Lower lobe of right lung (tissue), 2 donors: Measurements from ENCODE around the gene MAL. TPM values are rescaled to one million over a fixed set of nuclear protein-coding genes. Genes with fewer than 3 reads are reported as not detected.
"Not testable (repeated sequence)": the region's sequence is repeated elsewhere in the genome, so short reads cannot be mapped to it uniquely, and the experiment has no call there.

Experiments
- ATAC-seq, 2 donors: fragments of 200-7000 bp; cut with Tn5 transposase; one replicate each; pipeline ENCODE4 v1.9.1; 2020 to 2022; ENCODE audit warnings: mild to moderate bottlenecking in 2 of 2, moderate library complexity in 2 of 2
- DNase-seq: peaks from one replicate; pipeline ENCODE4 v3.0.0-alpha.2; 2020
- H3K27ac ChIP-seq: fragments of 200-600 bp; one replicate; pipeline ENCODE4 v1.8.0; 2022
- H3K27me3 ChIP-seq: fragments of 200-600 bp; one replicate; pipeline ENCODE4 v1.8.0; 2022; ENCODE audit warnings: low read depth
- H3K36me3 ChIP-seq: fragments of 200-600 bp; one replicate; pipeline ENCODE4 v1.8.0; 2022; ENCODE audit warnings: mild to moderate bottlenecking
- H3K4me1 ChIP-seq: fragments of 200-600 bp; one replicate; pipeline ENCODE4 v1.8.0; 2022
- H3K4me3 ChIP-seq: fragments of 200-600 bp; one replicate; pipeline ENCODE4 v1.8.0; 2022; ENCODE audit warnings: mild to moderate bottlenecking
- H3K9me3 ChIP-seq: fragments of 200-600 bp; one replicate; pipeline ENCODE4 v1.8.0; 2022
- intact Hi-C: fragments of 100-400 bp; cut with DNase I; formaldehyde crosslinking; loops from one replicate; pipeline ENCODE4 v1.11.0; 2022
- total RNA-seq: library from RNA; stranded (reverse); fragmentation: NEBNext Ultra II Directional; extraction: Animal tissue kit (Norgen Biotek cat#: 25700); gene quantifications from one replicate; pipeline ENCODE4 v1.2.1, GENCODE V29; 2021
- TF ChIP-seq, protein P1 (sequence below): fragments of 200-600 bp; IDR thresholded peaks from one replicate; pipeline ENCODE4 v1.8.0; 2022; ENCODE audit warnings: antibody characterized with exemption, mild to moderate bottlenecking
- donor health status: DM: no; HTN: yes; CAD: no; lungs with severe emphysema.

Gene MAL
- total RNA-seq, 1 donor from 2014 or later, result 13.4 TPM

GRCh38 chr2:95091885-95092555 lies 66.5 kb downstream of the MAL start:
- Histone ChIP-seq H3K9me3 (no peaks in the 10 kb centered on the region), H3K4me1 (no peaks in the 10 kb centered on the region), H3K27me3 (no peaks in the 10 kb centered on the region), H3K36me3 (peaks cover 67% of the 10 kb centered on the region), H3K27ac (no peak overlapping the region), H3K4me3 (no peak overlapping the region)
- ATAC-seq (no peak), DNase-seq (no peak)
- TF ChIP-seq, protein P1, sequence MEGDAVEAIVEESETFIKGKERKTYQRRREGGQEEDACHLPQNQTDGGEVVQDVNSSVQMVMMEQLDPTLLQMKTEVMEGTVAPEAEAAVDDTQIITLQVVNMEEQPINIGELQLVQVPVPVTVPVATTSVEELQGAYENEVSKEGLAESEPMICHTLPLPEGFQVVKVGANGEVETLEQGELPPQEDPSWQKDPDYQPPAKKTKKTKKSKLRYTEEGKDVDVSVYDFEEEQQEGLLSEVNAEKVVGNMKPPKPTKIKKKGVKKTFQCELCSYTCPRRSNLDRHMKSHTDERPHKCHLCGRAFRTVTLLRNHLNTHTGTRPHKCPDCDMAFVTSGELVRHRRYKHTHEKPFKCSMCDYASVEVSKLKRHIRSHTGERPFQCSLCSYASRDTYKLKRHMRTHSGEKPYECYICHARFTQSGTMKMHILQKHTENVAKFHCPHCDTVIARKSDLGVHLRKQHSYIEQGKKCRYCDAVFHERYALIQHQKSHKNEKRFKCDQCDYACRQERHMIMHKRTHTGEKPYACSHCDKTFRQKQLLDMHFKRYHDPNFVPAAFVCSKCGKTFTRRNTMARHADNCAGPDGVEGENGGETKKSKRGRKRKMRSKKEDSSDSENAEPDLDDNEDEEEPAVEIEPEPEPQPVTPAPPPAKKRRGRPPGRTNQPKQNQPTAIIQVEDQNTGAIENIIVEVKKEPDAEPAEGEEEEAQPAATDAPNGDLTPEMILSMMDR, result no peak
- intact Hi-C loops, result no loop called here

GRCh38 chr2:95098273-95098672 lies 72.8 kb downstream of the MAL start:
- H3K27me3 ChIP-seq, H3K27ac ChIP-seq, ATAC-seq, intact Hi-C loops, H3K4me3 ChIP-seq, H3K9me3 ChIP-seq, H3K4me1 ChIP-seq, DNase-seq: not testable (repeated sequence)
- H3K36me3 ChIP-seq, result peaks cover 69% of the 10 kb centered on the region

GRCh38 chr2:95099910-95100309 lies 74.4 kb downstream of the MAL start:
- DNase-seq, result no peak
- TF ChIP-seq, protein P1, result no peak
- intact Hi-C loops, result no loop called here
- Histone ChIP-seq H3K36me3 (peaks cover 73% of the 10 kb centered on the region), H3K9me3 (no peaks in the 10 kb centered on the region), H3K27ac (no peak overlapping the region), H3K4me1 (no peaks in the 10 kb centered on the region), H3K4me3 (no peak overlapping the region), H3K27me3 (no peaks in the 10 kb centered on the region)
- ATAC-seq, result no peak

Other genes with a start within 250 kb of the MAL start
- gene TEKT4, start 154.3 kb upstream of the MAL start, total RNA-seq, result 3.4 TPM
- gene MRPS5, start 96.1 kb downstream of the MAL start, total RNA-seq, result 51.9 TPM
- 19.9 TPM for gene ZNF514, start 134.1 kb downstream of the MAL start, total RNA-seq
- 4.1 TPM for gene ZNF2, start 140.1 kb downstream of the MAL start, total RNA-seq
- gene ZNF892, start 181.8 kb downstream of the MAL start, total RNA-seq, result 3.9 TPM
- gene PROM2, start 248.7 kb downstream of the MAL start, total RNA-seq, result 6.0 TPM